GM12874 (cell line): ENCODE data around the gene CRELD2.
A peak's percentile ranks its signal among the peaks of the same experiment; 100 is the strongest.

Experiments
- TF ChIP-seq, protein P1 (sequence below): IDR thresholded peaks from 2 replicates; pipeline ENCODE4 v1.5.1; 2011; ENCODE audit warnings: low read depth, mild to moderate bottlenecking, control low read depth, low read length, moderate library complexity; ENCODE audit not compliant: insufficient read depth

Gene CRELD2

DNA sequence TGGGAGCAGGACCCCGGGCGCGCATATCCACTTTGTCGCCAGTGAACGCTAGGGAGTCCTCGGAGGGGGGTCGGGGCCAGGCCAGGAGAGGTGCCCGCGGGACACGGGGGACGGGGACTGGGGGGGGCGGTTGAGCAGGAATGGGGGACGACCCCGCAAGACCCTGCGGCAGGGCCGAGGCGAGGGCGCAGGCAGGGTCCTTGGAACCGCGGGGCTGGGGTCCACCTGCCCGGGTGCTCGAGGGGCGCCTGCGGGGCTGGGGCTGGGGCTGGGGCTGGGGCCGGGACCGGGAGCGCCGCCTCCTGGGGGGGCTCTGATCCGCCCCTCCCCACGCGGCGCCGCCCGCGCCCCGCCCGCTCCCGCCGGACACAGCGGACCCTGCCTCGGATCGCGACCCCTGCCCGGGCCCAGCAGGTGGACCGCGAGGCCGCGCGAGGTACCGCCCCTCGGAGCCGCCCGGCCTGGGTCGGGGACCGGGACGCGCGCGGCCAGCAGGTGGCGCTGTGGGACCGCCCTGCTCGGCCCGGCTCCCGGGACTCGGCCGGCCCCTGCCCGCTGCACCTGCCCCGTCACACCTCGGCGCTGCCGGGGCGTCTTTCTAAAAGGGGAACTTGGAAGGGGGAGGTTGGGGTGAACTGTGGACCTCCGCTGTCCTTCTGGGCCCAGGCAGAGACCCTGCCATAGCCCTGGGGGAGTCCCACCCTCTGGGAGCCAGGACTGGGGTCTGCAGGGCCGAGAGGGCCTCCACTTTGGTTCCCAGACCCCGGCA, 11.0 kb downstream of the CRELD2 start:
- TF ChIP-seq, protein P1, sequence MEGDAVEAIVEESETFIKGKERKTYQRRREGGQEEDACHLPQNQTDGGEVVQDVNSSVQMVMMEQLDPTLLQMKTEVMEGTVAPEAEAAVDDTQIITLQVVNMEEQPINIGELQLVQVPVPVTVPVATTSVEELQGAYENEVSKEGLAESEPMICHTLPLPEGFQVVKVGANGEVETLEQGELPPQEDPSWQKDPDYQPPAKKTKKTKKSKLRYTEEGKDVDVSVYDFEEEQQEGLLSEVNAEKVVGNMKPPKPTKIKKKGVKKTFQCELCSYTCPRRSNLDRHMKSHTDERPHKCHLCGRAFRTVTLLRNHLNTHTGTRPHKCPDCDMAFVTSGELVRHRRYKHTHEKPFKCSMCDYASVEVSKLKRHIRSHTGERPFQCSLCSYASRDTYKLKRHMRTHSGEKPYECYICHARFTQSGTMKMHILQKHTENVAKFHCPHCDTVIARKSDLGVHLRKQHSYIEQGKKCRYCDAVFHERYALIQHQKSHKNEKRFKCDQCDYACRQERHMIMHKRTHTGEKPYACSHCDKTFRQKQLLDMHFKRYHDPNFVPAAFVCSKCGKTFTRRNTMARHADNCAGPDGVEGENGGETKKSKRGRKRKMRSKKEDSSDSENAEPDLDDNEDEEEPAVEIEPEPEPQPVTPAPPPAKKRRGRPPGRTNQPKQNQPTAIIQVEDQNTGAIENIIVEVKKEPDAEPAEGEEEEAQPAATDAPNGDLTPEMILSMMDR, result peak; percentile 82

DNA sequence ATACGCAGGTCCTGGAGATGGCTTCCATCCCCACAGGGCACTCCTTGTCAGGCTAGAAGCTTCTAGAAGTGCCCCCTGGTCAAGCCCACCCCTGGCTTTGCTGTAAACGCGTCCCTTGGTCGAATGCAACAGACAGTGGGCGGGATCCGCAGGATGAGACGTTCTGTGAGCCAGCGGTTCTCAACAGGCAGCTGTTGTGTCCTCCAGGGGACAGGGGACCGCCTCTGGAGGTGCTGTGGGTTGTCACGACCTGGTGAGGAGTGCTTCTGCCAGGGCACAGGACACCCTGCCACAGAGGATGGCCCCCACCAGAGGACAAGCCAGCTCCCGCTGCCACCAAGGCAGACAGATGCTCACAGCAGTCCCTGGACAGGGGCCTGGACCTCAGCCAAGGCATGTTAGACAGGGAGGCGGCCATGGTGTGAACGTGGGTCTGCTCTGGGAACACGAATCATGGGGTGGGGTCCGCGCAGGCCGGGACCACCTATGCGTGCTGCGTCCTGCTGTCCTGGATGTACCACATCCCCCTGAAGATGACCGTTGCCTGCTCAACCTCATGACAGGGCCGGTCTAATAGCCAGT, 11.7 kb downstream of the CRELD2 start:
- TF ChIP-seq, protein P1, result no peak

- TF ChIP-seq, protein P1, result peak; percentile 79
Observed at GRCh38 chr22:49930596-49931412, 12.4 kb downstream of the CRELD2 start.

- TF ChIP-seq, protein P1, result no peak
Observed at GRCh38 chr22:49933236-49934159, 15.1 kb downstream of the CRELD2 start.

- TF ChIP-seq, protein P1, result no peak
Observed at GRCh38 chr22:49934160-49934890, 15.9 kb downstream of the CRELD2 start.

DNA sequence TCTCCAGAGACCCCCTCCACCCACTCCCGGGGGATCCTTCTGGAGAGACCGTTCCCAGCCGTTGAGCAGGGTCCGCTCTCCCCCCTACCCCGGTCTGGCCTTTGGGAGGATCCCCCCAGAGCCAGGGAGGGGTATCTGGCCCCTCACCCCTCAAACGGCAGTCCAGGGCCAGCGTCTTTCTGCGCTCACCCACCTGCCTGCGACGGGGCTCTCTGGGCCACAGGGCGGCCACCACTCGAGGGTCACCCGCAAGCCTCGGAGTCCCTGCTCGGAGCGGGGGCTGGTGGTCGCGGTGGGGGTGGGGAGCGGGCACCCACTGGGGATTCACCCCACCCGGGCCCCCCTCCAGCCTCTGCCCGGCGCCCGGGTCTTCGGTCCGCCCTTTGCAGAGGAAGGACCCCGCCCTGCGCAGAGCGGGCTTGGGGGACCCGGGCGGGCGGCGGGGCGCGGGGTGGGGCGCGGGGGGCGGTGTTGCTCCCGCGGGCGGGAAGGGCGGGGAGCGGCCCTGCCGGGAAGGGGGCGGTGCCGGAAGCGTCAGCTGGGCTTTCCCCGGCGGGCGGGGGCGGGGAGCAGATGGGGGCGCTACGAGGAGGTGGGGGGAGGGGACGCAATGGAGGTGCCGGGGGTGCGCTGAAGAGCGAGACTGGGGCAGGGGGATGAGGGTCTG, 16.6 kb downstream of the CRELD2 start:
- TF ChIP-seq, protein P1, result no peak
